Activated naive CD8-positive, alpha-beta T cell (primary cell): ENCODE data around the gene SLC25A38.
"Not testable (repeated sequence)": the region's sequence is repeated elsewhere in the genome, so short reads cannot be mapped to it uniquely, and the experiment has no call there.

Experiments
- H3K27ac Mint-ChIP-seq: one replicate; pipeline ENCODE4 v1.8.0; 2021; ENCODE audit warnings: mixed read lengths
- H3K27me3 Mint-ChIP-seq: one replicate; pipeline ENCODE4 v1.8.0; 2021; ENCODE audit warnings: mixed read lengths
- H3K36me3 Mint-ChIP-seq: one replicate; pipeline ENCODE4 v1.8.0; 2021; ENCODE audit warnings: mixed read lengths
- H3K4me1 Mint-ChIP-seq: one replicate; pipeline ENCODE4 v1.8.0; 2021; ENCODE audit warnings: low read depth, mixed read lengths
- H3K4me3 Mint-ChIP-seq: one replicate; pipeline ENCODE4 v1.8.0; 2021; ENCODE audit warnings: mild to moderate bottlenecking, mixed read lengths
- H3K9me3 Mint-ChIP-seq: one replicate; pipeline ENCODE4 v1.8.0; 2021; ENCODE audit warnings: low read depth, mixed read lengths

The SLC25A38 gene

GRCh38 chr3:39408493-39409372 lies 25.6 kb downstream of the SLC25A38 start:
- peaks cover 51% of the 10 kb centered on the region for H3K4me1 Mint-ChIP-seq
- peaks cover 26% of the 10 kb centered on the region for H3K36me3 Mint-ChIP-seq
- H3K27me3 Mint-ChIP-seq: no peaks in the 10 kb centered on the region
- peak overlapping the region; percentile 97 for H3K4me3 Mint-ChIP-seq
- peak overlapping the region; percentile 98 for H3K27ac Mint-ChIP-seq
- H3K9me3 Mint-ChIP-seq: no peaks in the 10 kb centered on the region

- no peaks in the 10 kb centered on the region for H3K27me3 Mint-ChIP-seq
- peaks cover 26% of the 10 kb centered on the region for H3K36me3 Mint-ChIP-seq
- peaks cover 51% of the 10 kb centered on the region for H3K4me1 Mint-ChIP-seq
- no peaks in the 10 kb centered on the region for H3K9me3 Mint-ChIP-seq
- peak overlapping the region; percentile 95 for H3K27ac Mint-ChIP-seq
- peak overlapping the region; percentile 97 for H3K4me3 Mint-ChIP-seq
Observed at GRCh38 chr3:39409514-39410136, 26.5 kb downstream of the SLC25A38 start.

- Mint-ChIP-seq H3K4me1 (peaks cover 51% of the 10 kb centered on the region), H3K4me3 (peak overlapping the region; percentile 97), H3K27ac (peak overlapping the region; percentile 30), H3K9me3 (no peaks in the 10 kb centered on the region), H3K27me3 (no peaks in the 10 kb centered on the region), H3K36me3 (peaks cover 26% of the 10 kb centered on the region)
Observed at GRCh38 chr3:39410893-39411292, 27.7 kb downstream of the SLC25A38 start.

GRCh38 chr3:39412668-39413260 lies 29.6 kb downstream of the SLC25A38 start:
- no peaks in the 10 kb centered on the region for H3K27me3 Mint-ChIP-seq
- no peak overlapping the region for H3K27ac Mint-ChIP-seq
- peaks cover 44% of the 10 kb centered on the region for H3K4me1 Mint-ChIP-seq
- H3K36me3 Mint-ChIP-seq: peaks cover 17% of the 10 kb centered on the region
- H3K4me3 Mint-ChIP-seq: peak overlapping the region; percentile 34
- H3K9me3 Mint-ChIP-seq: no peaks in the 10 kb centered on the region

GRCh38 chr3:39413691-39414420 lies 30.7 kb downstream of the SLC25A38 start:
- peak overlapping the region; percentile 2 for H3K4me3 Mint-ChIP-seq
- no peaks in the 10 kb centered on the region for H3K9me3 Mint-ChIP-seq
- no peaks in the 10 kb centered on the region for H3K27me3 Mint-ChIP-seq
- peaks cover 11% of the 10 kb centered on the region for H3K36me3 Mint-ChIP-seq
- peaks cover 35% of the 10 kb centered on the region for H3K4me1 Mint-ChIP-seq
- H3K27ac Mint-ChIP-seq: peak overlapping the region; percentile 75

GRCh38 chr3:39414421-39414907 lies 31.3 kb downstream of the SLC25A38 start:
- Mint-ChIP-seq H3K9me3 (no peaks in the 10 kb centered on the region), H3K36me3 (peaks cover 11% of the 10 kb centered on the region)

GRCh38 chr3:39415302-39415701 lies 32.1 kb downstream of the SLC25A38 start:
- not testable (repeated sequence) for H3K27me3 Mint-ChIP-seq, H3K4me3 Mint-ChIP-seq, H3K9me3 Mint-ChIP-seq
- Mint-ChIP-seq H3K4me1 (peaks cover 24% of the 10 kb centered on the region), H3K36me3 (peaks cover 11% of the 10 kb centered on the region), H3K27ac (peak overlapping the region; percentile 75)

More at GRCh38 chr3:39414421-39414907, 31.3 kb downstream of the SLC25A38 start:
- H3K4me3 Mint-ChIP-seq: peak overlapping the region; percentile 48
- peaks cover 30% of the 10 kb centered on the region for H3K4me1 Mint-ChIP-seq
- H3K27me3 Mint-ChIP-seq: peaks cover 3% of the 10 kb centered on the region
- H3K27ac Mint-ChIP-seq: peak overlapping the region; percentile 75

- Mint-ChIP-seq H3K9me3 (no peaks in the 10 kb centered on the region), H3K27ac (peak overlapping the region; percentile 79), H3K36me3 (peaks cover 14% of the 10 kb centered on the region), H3K27me3 (peaks cover 3% of the 10 kb centered on the region), H3K4me1 (peaks cover 19% of the 10 kb centered on the region), H3K4me3 (no peak overlapping the region)
Observed at GRCh38 chr3:39415983-39416382, 32.8 kb downstream of the SLC25A38 start.

- not testable (repeated sequence) for H3K9me3 Mint-ChIP-seq, H3K27ac Mint-ChIP-seq
- H3K4me1 Mint-ChIP-seq: peaks cover 11% of the 10 kb centered on the region
Observed at GRCh38 chr3:39416998-39417397, 33.8 kb downstream of the SLC25A38 start.

GRCh38 chr3:39418556-39419225 lies 35.5 kb downstream of the SLC25A38 start:
- not testable (repeated sequence) for H3K4me3 Mint-ChIP-seq, H3K27me3 Mint-ChIP-seq, H3K27ac Mint-ChIP-seq, H3K36me3 Mint-ChIP-seq, H3K4me1 Mint-ChIP-seq, H3K9me3 Mint-ChIP-seq

More at GRCh38 chr3:39416998-39417397, 33.8 kb downstream of the SLC25A38 start:
- H3K36me3 Mint-ChIP-seq: peaks cover 14% of the 10 kb centered on the region
- H3K4me3 Mint-ChIP-seq, H3K27me3 Mint-ChIP-seq: not testable (repeated sequence)

- Mint-ChIP-seq H3K4me1 (peaks cover 3% of the 10 kb centered on the region), H3K27me3 (peaks cover 3% of the 10 kb centered on the region), H3K9me3 (no peaks in the 10 kb centered on the region), H3K27ac (no peak overlapping the region), H3K4me3 (no peak overlapping the region), H3K36me3 (peaks cover 10% of the 10 kb centered on the region)
Observed at GRCh38 chr3:39419742-39420315, 36.7 kb downstream of the SLC25A38 start.

GRCh38 chr3:39420543-39420942 lies 37.4 kb downstream of the SLC25A38 start:
- no peak overlapping the region for H3K27ac Mint-ChIP-seq
- H3K4me1 Mint-ChIP-seq: peaks cover 3% of the 10 kb centered on the region
- H3K36me3 Mint-ChIP-seq: peaks cover 10% of the 10 kb centered on the region
- no peak overlapping the region for H3K4me3 Mint-ChIP-seq
- no peaks in the 10 kb centered on the region for H3K9me3 Mint-ChIP-seq
- H3K27me3 Mint-ChIP-seq: peaks cover 3% of the 10 kb centered on the region

GRCh38 chr3:39423436-39423970 lies 40.3 kb downstream of the SLC25A38 start:
- peaks cover 13% of the 10 kb centered on the region for H3K36me3 Mint-ChIP-seq
- H3K27me3 Mint-ChIP-seq: peaks cover 3% of the 10 kb centered on the region
- H3K27ac Mint-ChIP-seq: no peak overlapping the region
- H3K9me3 Mint-ChIP-seq: no peaks in the 10 kb centered on the region
- H3K4me1 Mint-ChIP-seq: no peaks in the 10 kb centered on the region
- H3K4me3 Mint-ChIP-seq: no peak overlapping the region
